ENCODE measurements around the gene RYR3. TPM values are rescaled to one million over a fixed set of nuclear protein-coding genes. Genes with fewer than 3 reads are reported as not detected.
"Not testable (repeated sequence)": the region's sequence is repeated elsewhere in the genome, so short reads cannot be mapped to it uniquely, and the experiment has no call there.

RYR3 gene
- total and polyA plus RNA-seq, 10 of the 15 experiments (the other 5 are each of a cell fraction or from before 2014, with no cell fraction given): under 0.01 to 0.44 (median 0.16) TPM; not detected in 5

DNA sequence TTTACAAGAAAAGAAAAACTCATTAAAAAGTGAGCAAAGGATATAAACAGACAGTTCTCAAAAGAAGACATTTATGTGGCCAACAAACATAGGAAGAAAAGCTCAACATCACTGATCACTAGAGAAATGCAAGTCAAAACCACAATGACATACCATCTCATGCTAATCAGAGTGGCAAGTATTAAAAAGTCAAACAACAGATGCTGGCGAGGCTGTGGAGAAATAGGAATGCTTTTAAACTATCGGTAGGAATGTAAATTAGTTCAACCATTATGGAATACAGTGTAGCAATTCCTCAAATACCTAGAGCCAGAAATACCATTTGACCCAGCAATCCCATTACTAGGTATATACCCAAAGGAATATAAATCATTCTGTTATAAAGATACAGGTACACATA is 267.1 kb downstream of the RYR3 start:
- H2AFZ ChIP-seq (ENCODE audit: control insufficient read depth, low read depth, low read length); H3K4me2 ChIP-seq (ENCODE audit: control insufficient read depth, insufficient read depth); H3K4me3 ChIP-seq; H3K4me1 ChIP-seq (ENCODE audit: control insufficient read depth, insufficient read depth, low read length); intact Hi-C loops (cut with micrococcal nuclease; ENCODE audit: unreplicated experiment); SMC1A ChIA-PET (ENCODE audit: uncharacterized antibody, unreplicated experiment); H4K20me1 ChIP-seq (ENCODE audit: control insufficient read depth, insufficient read depth); H3K9me3 ChIP-seq (replicated peaks; ENCODE audit: control insufficient read depth, insufficient read depth, low read length); CTCF ChIA-PET; H3K27me3 ChIP-seq (replicated peaks in 1 of 2; ENCODE audit: control insufficient read depth in 2 of 2, insufficient read depth in 2 of 2, low read length in 1 of 2); RAD21 ChIA-PET (ENCODE audit: unreplicated experiment); BruUV-seq (replicated peaks); H3K9ac ChIP-seq (ENCODE audit: control insufficient read depth, insufficient read depth, low read length); in situ Hi-C loops (cut with MboI); H3K79me2 ChIP-seq (ENCODE audit: control insufficient read depth, insufficient read depth, low read length); ATAC-seq; DNase-seq (ENCODE audit: low read depth, low spot score); FAIRE-seq; POLR2A ChIA-PET; H3K27ac ChIP-seq (ENCODE audit: control insufficient read depth, insufficient read depth); H3K36me3 ChIP-seq (ENCODE audit: control insufficient read depth in 2 of 2, insufficient read depth in 2 of 2, low read length in 1 of 2): not testable (repeated sequence)
- 13% methylated on average over 2 of the region's 2 CpGs for WGBS (ENCODE audit: insufficient coverage, insufficient replicate concordance, low lambda C conversion rate, missing lambda C conversion rate)

DNA sequence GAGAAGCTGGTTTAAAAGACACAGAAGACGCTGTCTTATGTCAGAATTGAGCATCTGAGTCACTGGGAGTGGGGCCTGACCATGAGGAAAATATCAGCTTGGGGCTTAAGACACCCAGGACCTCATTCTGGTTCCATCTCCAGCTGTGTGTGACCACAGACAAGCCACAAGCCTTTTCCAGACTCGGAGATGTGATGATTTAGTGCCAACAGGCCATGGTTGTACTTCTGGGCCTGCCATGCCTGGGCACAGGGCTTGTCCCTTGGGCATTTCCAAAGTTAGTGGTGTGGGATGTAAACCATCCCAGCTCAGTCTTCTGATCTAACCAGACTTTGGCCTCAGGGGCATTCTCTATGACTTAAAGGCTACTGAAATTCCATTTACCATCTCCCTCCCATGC is 269.8 kb downstream of the RYR3 start:
- no peak for DNase-seq (ENCODE audit: low read depth, low spot score)
- no peak overlapping the region for H3K4me3 ChIP-seq
- H3K79me2 ChIP-seq (ENCODE audit: control insufficient read depth, insufficient read depth, low read length): no peaks in the 10 kb centered on the region
- H2AFZ ChIP-seq (ENCODE audit: control insufficient read depth, low read depth, low read length): no peak overlapping the region
- no peaks in the 10 kb centered on the region for H4K20me1 ChIP-seq (ENCODE audit: control insufficient read depth, insufficient read depth)
- intact Hi-C loops (cut with micrococcal nuclease; ENCODE audit: unreplicated experiment): no loop called here
- ChIA-PET SMC1A (ENCODE audit: uncharacterized antibody, unreplicated experiment) (no interaction called here), POLR2A (no interaction called here), CTCF (no interaction called here), RAD21 (ENCODE audit: unreplicated experiment) (no interaction called here)
- no peak overlapping the region for H3K9ac ChIP-seq (ENCODE audit: control insufficient read depth, insufficient read depth, low read length)
- H3K4me1 ChIP-seq (ENCODE audit: control insufficient read depth, insufficient read depth, low read length): no peaks in the 10 kb centered on the region
- no peaks in the 10 kb centered on the region for H3K9me3 ChIP-seq (replicated peaks; ENCODE audit: control insufficient read depth, insufficient read depth, low read length)
- FAIRE-seq: no peak
- WGBS (ENCODE audit: insufficient coverage, insufficient replicate concordance, low lambda C conversion rate, missing lambda C conversion rate): 0% methylated on average over 2 of the region's 2 CpGs
- H3K4me2 ChIP-seq (ENCODE audit: control insufficient read depth, insufficient read depth): no peak overlapping the region
- TF ChIP-seq CEBPB (IDR thresholded peaks at IDR 0.05; ENCODE audit: borderline replicate concordance in 1 of 2, low read depth in 2 of 2, low read length in 2 of 2): no peak
- TF ChIP-seq SREBF2 (IDR thresholded peaks at IDR 0.05; ENCODE audit: low read length): no peak
- no peak for TF ChIP-seq RUNX3 (IDR thresholded peaks at IDR 0.05; ENCODE audit: low read length)
- no peak for TF ChIP-seq TCF3 (IDR thresholded peaks at IDR 0.05; ENCODE audit: borderline replicate concordance, insufficient read depth, low read depth, low read length)
- no peak for TF ChIP-seq ZNF217 (IDR thresholded peaks at IDR 0.05)
- TF ChIP-seq BCL11A (IDR thresholded peaks at IDR 0.05; ENCODE audit: low read depth, low read length): no peak
- TF ChIP-seq CREB1 (IDR thresholded peaks at IDR 0.05; ENCODE audit: low read depth): no peak
- no peak for TF ChIP-seq ZNF24 (IDR thresholded peaks at IDR 0.05)
- no peak for TF ChIP-seq PML (IDR thresholded peaks at IDR 0.05; ENCODE audit: low read length)
- no peak for TF ChIP-seq ZNF207 (IDR thresholded peaks at IDR 0.05; ENCODE audit: borderline replicate concordance)
- TF ChIP-seq, protein P1, sequence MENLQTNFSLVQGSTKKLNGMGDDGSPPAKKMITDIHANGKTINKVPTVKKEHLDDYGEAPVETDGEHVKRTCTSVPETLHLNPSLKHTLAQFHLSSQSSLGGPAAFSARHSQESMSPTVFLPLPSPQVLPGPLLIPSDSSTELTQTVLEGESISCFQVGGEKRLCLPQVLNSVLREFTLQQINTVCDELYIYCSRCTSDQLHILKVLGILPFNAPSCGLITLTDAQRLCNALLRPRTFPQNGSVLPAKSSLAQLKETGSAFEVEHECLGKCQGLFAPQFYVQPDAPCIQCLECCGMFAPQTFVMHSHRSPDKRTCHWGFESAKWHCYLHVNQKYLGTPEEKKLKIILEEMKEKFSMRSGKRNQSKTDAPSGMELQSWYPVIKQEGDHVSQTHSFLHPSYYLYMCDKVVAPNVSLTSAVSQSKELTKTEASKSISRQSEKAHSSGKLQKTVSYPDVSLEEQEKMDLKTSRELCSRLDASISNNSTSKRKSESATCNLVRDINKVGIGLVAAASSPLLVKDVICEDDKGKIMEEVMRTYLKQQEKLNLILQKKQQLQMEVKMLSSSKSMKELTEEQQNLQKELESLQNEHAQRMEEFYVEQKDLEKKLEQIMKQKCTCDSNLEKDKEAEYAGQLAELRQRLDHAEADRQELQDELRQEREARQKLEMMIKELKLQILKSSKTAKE (IDR thresholded peaks at IDR 0.05; ENCODE audit: low read depth, poor library complexity, severe bottlenecking): no peak
- TF ChIP-seq YBX1 (IDR thresholded peaks at IDR 0.05): no peak
- TF ChIP-seq SMC3 (IDR thresholded peaks at IDR 0.05; ENCODE audit: borderline replicate concordance, low read length): no peak
- in situ Hi-C loops (cut with MboI): no loop called here
- H3K27ac ChIP-seq (ENCODE audit: control insufficient read depth, insufficient read depth): no peak overlapping the region
- H3K36me3 ChIP-seq (ENCODE audit: control insufficient read depth in 2 of 2, insufficient read depth in 2 of 2, low read length in 1 of 2): no peaks in the 10 kb centered on the region
- H3K27me3 ChIP-seq (replicated peaks in 1 of 2; ENCODE audit: control insufficient read depth in 2 of 2, insufficient read depth in 2 of 2, low read length in 1 of 2): no peaks in the 10 kb centered on the region
- no peak for ATAC-seq
- BruUV-seq (replicated peaks): no TSS peak
